Activated T-cell treated with anti-CD3 and anti-CD28 coated beads, Interleukin-2, amount 50 U/mL, for 4 hours (primary cell): Measurements from ENCODE around the gene KCNG2. TPM values are rescaled to one million over a fixed set of nuclear protein-coding genes. Genes with fewer than 3 reads are reported as not detected.

Experiments used
- ATAC-seq, 2 donors: fragments of 200-7000 bp; cut with Tn5 transposase; one replicate each; pipeline ENCODE4 v1.10.0; 2021
- DNase-seq: peaks from one replicate; pipeline ENCODE4 v3.0.0-alpha.2; 2020
- H3K27me3 Mint-ChIP-seq: one replicate; pipeline ENCODE4 v1.8.0; 2021; ENCODE audit warnings: low read depth, mixed read lengths
- H3K36me3 Mint-ChIP-seq: one replicate; pipeline ENCODE4 v1.8.0; 2022; ENCODE audit warnings: mixed read lengths; ENCODE audit not compliant: insufficient read depth
- H3K4me1 Mint-ChIP-seq: one replicate; pipeline ENCODE4 v1.8.0; 2021; ENCODE audit warnings: low read depth, mixed read lengths
- H3K4me3 Mint-ChIP-seq: one replicate; pipeline ENCODE4 v1.8.0; 2021; ENCODE audit warnings: mild to moderate bottlenecking, moderate library complexity, mixed read lengths
- H3K9me3 Mint-ChIP-seq: one replicate; pipeline ENCODE4 v1.8.0; 2021; ENCODE audit warnings: mixed read lengths
- total RNA-seq, 3 donors: library from RNA; stranded (reverse); gene quantifications; one replicate each; pipeline ENCODE4 v1.2.1, GENCODE V29; 2021

The KCNG2 gene
- total RNA-seq, 3 donors from 2014 or later = not detected

- Mint-ChIP-seq H3K9me3 (peaks cover 15% of the 10 kb centered on the region), H3K36me3 (peaks cover 12% of the 10 kb centered on the region), H3K4me1 (no peaks in the 10 kb centered on the region), H3K27me3 (no peaks in the 10 kb centered on the region), H3K4me3 (no peak overlapping the region)
- DNase-seq (peak; percentile 3), ATAC-seq (no peak)
These were observed 103.2 kb downstream of the KCNG2 start for GRCh38 chr18:79900610-79901570.

- DNase-seq (no peak), ATAC-seq (no peak)
- no peak overlapping the region for H3K4me3 Mint-ChIP-seq
- peaks cover 14% of the 10 kb centered on the region for H3K9me3 Mint-ChIP-seq
- no peaks in the 10 kb centered on the region for H3K27me3 Mint-ChIP-seq
- H3K4me1 Mint-ChIP-seq = peaks cover 2% of the 10 kb centered on the region
- H3K36me3 Mint-ChIP-seq = peaks cover 12% of the 10 kb centered on the region
These were observed 103.9 kb downstream of the KCNG2 start for GRCh38 chr18:79901665-79902064.

- Mint-ChIP-seq H3K9me3 (peaks cover 10% of the 10 kb centered on the region), H3K36me3 (peaks cover 12% of the 10 kb centered on the region), H3K4me3 (no peak overlapping the region), H3K4me1 (peaks cover 2% of the 10 kb centered on the region), H3K27me3 (no peaks in the 10 kb centered on the region)
- ATAC-seq (no peak), DNase-seq (no peak)
These were observed 104.3 kb downstream of the KCNG2 start for GRCh38 chr18:79902075-79902474.

GRCh38 chr18:79902640-79903039 lies 104.9 kb downstream of the KCNG2 start:
- DNase-seq = no peak
- Mint-ChIP-seq H3K27me3 (no peaks in the 10 kb centered on the region), H3K36me3 (peaks cover 11% of the 10 kb centered on the region), H3K4me3 (no peak overlapping the region), H3K9me3 (peaks cover 5% of the 10 kb centered on the region), H3K4me1 (peaks cover 2% of the 10 kb centered on the region)
- ATAC-seq = no peak

DNA sequence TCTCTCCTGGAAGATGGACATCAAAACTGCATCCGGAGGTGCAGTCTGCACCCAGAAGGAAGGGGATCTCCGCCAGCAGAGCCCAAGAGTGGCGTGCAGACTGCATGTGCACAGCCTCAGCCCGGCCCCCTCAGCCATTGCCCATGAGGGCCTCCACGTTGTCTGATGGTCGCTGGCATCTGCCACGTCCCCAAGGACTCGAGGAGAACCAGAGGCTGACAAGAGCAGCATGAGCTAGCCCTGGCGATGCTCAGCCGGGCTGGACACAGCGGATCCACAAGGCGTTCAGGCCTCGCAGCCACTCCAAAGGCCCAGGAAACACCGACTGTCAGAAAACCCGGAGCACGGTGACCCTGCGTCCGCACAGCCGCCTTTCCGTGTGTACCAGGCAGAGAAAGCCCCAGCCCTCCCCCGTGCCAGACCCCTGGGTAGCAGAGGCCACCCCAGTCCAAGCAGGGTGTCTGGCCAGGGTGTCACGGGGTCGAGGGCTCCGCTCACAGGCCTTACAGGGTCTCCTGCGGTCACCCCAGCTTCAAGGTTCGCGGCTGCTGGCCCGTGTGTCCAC lies 105.4 kb downstream of the KCNG2 start:
- DNase-seq = no peak
- Mint-ChIP-seq H3K36me3 (peaks cover 11% of the 10 kb centered on the region), H3K4me3 (no peak overlapping the region), H3K9me3 (no peaks in the 10 kb centered on the region), H3K27me3 (no peaks in the 10 kb centered on the region), H3K4me1 (peaks cover 2% of the 10 kb centered on the region)
- no peak for ATAC-seq

GRCh38 chr18:79903787-79904356 lies 106.1 kb downstream of the KCNG2 start:
- Mint-ChIP-seq H3K36me3 (peaks cover 17% of the 10 kb centered on the region), H3K9me3 (no peaks in the 10 kb centered on the region), H3K4me3 (no peak overlapping the region), H3K4me1 (peaks cover 2% of the 10 kb centered on the region), H3K27me3 (no peaks in the 10 kb centered on the region)
- DNase-seq = no peak
- ATAC-seq = no peak

DNA sequence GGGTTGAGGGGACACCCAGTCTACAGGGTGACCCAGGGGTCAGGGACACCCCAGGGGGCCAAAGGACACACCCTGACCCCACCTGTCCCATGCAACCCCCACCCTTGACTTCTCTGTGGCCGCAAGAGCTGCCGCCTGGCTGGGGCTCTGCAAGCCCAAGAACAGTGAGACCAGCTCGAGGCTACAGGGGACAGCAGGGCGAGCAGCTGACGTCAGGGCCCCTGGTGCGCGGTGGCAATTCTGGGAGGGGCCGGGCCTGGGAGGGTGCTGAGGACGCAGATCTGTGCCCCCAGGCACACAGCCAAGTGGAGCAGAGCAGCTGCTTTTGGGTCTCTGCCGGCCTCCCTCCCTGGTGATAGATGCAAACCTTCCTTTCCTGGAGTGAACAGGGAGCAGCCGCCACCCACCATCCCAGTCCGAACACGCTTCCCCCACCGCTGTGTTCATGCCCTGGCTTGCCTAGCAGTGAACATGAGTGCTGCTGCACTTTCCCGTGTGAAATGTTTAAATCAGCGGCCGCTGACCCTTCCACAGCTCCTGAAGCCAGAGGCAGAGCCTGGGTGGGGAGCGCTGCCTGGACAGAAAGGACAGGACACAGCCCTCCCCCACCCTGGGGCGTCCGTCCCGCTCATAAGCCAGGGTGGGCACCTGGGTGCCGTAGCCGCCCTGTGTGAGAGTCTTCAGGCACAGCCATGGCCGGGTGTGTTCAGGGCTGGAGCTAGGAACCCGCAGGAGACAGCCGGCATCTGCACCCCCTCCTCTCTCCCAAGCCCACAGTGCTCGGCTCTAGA lies 106.8 kb downstream of the KCNG2 start:
- Mint-ChIP-seq H3K36me3 (peaks cover 20% of the 10 kb centered on the region), H3K4me3 (no peak overlapping the region), H3K27me3 (no peaks in the 10 kb centered on the region), H3K4me1 (peaks cover 4% of the 10 kb centered on the region), H3K9me3 (no peaks in the 10 kb centered on the region)
- no peak for DNase-seq
- no peak for ATAC-seq

DNA sequence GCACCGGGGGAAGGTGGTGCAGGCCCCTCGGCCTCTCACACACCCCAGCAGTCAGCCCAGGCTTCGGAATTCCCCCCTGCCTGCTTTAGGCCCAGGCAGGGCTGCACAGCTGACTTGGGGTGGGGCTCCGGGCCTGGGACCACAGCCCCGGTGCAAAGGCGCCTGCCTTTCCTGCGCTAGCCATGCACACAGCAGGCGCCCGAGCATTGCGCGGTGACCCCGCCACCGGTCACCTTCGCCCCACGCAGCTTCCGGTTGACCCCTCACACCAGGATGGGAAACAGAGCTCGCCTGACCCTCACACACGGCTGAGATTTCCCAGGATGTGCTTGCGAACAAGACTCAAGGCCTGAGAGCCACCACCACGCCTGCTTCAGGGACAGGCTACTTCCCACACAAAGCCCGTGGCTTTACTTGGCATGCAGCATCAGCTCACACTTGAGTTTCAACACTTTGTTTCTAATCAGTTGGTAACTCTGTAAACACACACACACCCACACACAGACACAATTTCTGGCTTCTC lies 107.7 kb downstream of the KCNG2 start:
- peaks cover 6% of the 10 kb centered on the region for H3K4me1 Mint-ChIP-seq
- peaks cover 22% of the 10 kb centered on the region for H3K36me3 Mint-ChIP-seq
- DNase-seq (peak; percentile 3), ATAC-seq (no peak)
- H3K9me3 Mint-ChIP-seq = no peaks in the 10 kb centered on the region
- H3K27me3 Mint-ChIP-seq = no peaks in the 10 kb centered on the region
- H3K4me3 Mint-ChIP-seq = no peak overlapping the region

DNA sequence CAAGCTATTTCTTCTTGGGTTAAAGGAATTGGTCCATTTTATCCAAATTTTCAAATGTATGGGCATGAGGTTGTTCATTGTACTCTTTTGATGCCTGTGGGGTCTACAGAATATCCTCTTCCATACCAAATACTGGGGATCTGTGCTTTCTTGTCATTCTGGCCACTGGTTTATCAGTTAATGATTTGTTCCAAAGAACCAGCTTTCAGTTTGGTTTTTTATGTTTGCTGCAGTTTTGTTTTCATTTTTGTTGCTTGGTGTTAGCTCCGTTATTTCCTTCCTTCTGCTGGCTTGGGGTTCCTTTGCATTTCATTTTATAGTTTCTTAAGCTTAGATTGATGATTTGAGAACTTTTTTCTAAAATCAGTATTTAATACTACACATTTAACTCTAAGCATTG lies 108.3 kb downstream of the KCNG2 start:
- no peaks in the 10 kb centered on the region for H3K27me3 Mint-ChIP-seq
- H3K4me3 Mint-ChIP-seq = no peak overlapping the region
- no peak for ATAC-seq
- peaks cover 24% of the 10 kb centered on the region for H3K36me3 Mint-ChIP-seq
- H3K4me1 Mint-ChIP-seq = peaks cover 6% of the 10 kb centered on the region
- no peak for DNase-seq
- no peaks in the 10 kb centered on the region for H3K9me3 Mint-ChIP-seq

DNA sequence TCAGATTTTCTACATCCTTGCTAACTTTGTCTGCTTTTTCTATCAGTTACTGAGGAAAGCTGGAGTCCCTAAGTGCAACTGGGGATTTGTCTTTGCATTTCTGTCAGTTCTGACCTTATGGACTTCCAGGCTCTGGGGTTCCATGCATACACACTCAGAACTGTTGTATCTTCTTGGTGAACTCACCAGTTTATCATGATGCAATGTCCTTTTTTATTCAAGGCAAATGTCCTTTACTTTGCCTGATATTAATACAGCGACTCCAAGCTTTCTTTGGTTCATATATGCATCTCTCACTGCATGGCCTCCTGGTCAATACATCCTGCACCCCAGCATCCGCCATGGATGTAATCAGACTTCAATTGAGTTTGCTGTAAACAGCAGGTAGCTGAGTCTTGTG lies 109.0 kb downstream of the KCNG2 start:
- Mint-ChIP-seq H3K27me3 (no peaks in the 10 kb centered on the region), H3K4me1 (peaks cover 6% of the 10 kb centered on the region), H3K4me3 (no peak overlapping the region), H3K36me3 (peaks cover 24% of the 10 kb centered on the region), H3K9me3 (no peaks in the 10 kb centered on the region)
- DNase-seq (no peak), ATAC-seq (no peak)

GRCh38 chr18:79910563-79911343 lies 113.0 kb downstream of the KCNG2 start:
- Mint-ChIP-seq H3K36me3 (peaks cover 16% of the 10 kb centered on the region), H3K4me3 (no peak overlapping the region)

GRCh38 chr18:79911344-79912270 lies 113.9 kb downstream of the KCNG2 start:
- H3K36me3 Mint-ChIP-seq = peaks cover 22% of the 10 kb centered on the region
- DNase-seq = no peak
- H3K9me3 Mint-ChIP-seq = no peaks in the 10 kb centered on the region
- no peak for ATAC-seq
- no peak overlapping the region for H3K4me3 Mint-ChIP-seq
- H3K27me3 Mint-ChIP-seq = no peaks in the 10 kb centered on the region
- peaks cover 23% of the 10 kb centered on the region for H3K4me1 Mint-ChIP-seq

More at GRCh38 chr18:79910563-79911343, 113.0 kb downstream of the KCNG2 start:
- Mint-ChIP-seq H3K9me3 (no peaks in the 10 kb centered on the region), H3K4me1 (peaks cover 26% of the 10 kb centered on the region), H3K27me3 (no peaks in the 10 kb centered on the region)
- no peak for ATAC-seq
- DNase-seq = no peak
